ENCODE results near the gene ADAMTS9. TPM values are rescaled to one million over a fixed set of nuclear protein-coding genes. Genes with fewer than 3 reads are reported as not detected.

The ADAMTS9 gene
- total and polyA plus RNA-seq, 2 of the 13 experiments (the other 11 are each of a cell fraction or from before 2014, with no cell fraction given), result 0.02 to 0.09 TPM

- no peaks in the 10 kb centered on the region for H3K9me3 ChIP-seq (ENCODE audit: low read length)
- 96% methylated on average over 5 of the region's 5 CpGs for WGBS (ENCODE audit: low lambda C conversion rate)
- H3K27me3 ChIP-seq (ENCODE audit: control insufficient read depth in 1 of 2, insufficient read depth in 2 of 2, low read length in 2 of 2), result no peaks in the 10 kb centered on the region
- no peak overlapping the region for H3K4me3 ChIP-seq (replicated peaks in 1 of 3; ENCODE audit: insufficient read depth in 1 of 3, low read depth in 2 of 3, low read length in 3 of 3)
- ChIA-PET POLR2A (no interaction called here), CTCF (ENCODE audit: low intra/inter-chr PET ratio, low total read pairs) (no interaction called here)
- no peak overlapping the region for H3K9ac ChIP-seq (ENCODE audit: insufficient read depth, low read depth, low read length)
- no TSS peak for BruUV-seq (replicated peaks)
- no peak for DNase-seq (ENCODE audit: low spot score)
- no peak overlapping the region for H3K27ac ChIP-seq (ENCODE audit: extremely low read length, insufficient read depth, low read length)
- no peaks in the 10 kb centered on the region for H4K20me1 ChIP-seq (ENCODE audit: insufficient read depth, low read length)
- FAIRE-seq, result no peak
- no peaks in the 10 kb centered on the region for H3K36me3 ChIP-seq (replicated peaks in 1 of 2; ENCODE audit: control insufficient read depth in 1 of 2, insufficient read depth in 2 of 2, low read length in 2 of 2)
- no peak overlapping the region for H2AFZ ChIP-seq (ENCODE audit: low read length)
- peaks cover 15% of the 10 kb centered on the region for H3K4me1 ChIP-seq (ENCODE audit: insufficient read depth, low read length)
- intact Hi-C loops (cut with micrococcal nuclease; ENCODE audit: unreplicated experiment) (no loop called here), in situ Hi-C loops (cut with HindIII; ENCODE audit: extremely low pct_ligation_motif_present, low pct_unique_long_range_greater_than_20kb) (no loop called here)
- no peak overlapping the region for H3K4me2 ChIP-seq (ENCODE audit: low read depth, low read length)
- no peak for ATAC-seq
- no peak for TF ChIP-seq ZNF430 (CRISPR knock-in tag; IDR thresholded peaks at IDR 0.05)
- TF ChIP-seq ZNF124 (CRISPR knock-in tag; IDR thresholded peaks at IDR 0.05), result no peak
- no peak for TF ChIP-seq CBX5 (CRISPR knock-in tag; IDR thresholded peaks at IDR 0.05; ENCODE audit: borderline replicate concordance)
- no peak for TF ChIP-seq ZNF615 (CRISPR knock-in tag; IDR thresholded peaks at IDR 0.05; ENCODE audit: borderline replicate concordance)
- peak; percentile 66 to 87 for TF ChIP-seq MAFK (conservative IDR thresholded peaks at IDR 0.05 in 1 of 2, IDR thresholded peaks at IDR 0.05 in 1 of 2; ENCODE audit: low read length in 2 of 2)
- TF ChIP-seq ZNF329 (CRISPR knock-in tag; IDR thresholded peaks at IDR 0.05; ENCODE audit: low read depth), result no peak
- peak; percentile 78 for TF ChIP-seq MAFF (IDR thresholded peaks at IDR 0.05; ENCODE audit: low read depth, low read length)
- TF ChIP-seq HMG20B (CRISPR knock-in tag; conservative IDR thresholded peaks at IDR 0.05), result no peak
- no peaks in the 10 kb centered on the region for H3K79me2 ChIP-seq (ENCODE audit: insufficient read depth, low read length)
Measured at GRCh38 chr3:64627042-64627441, 60.8 kb downstream of the ADAMTS9 start.

GRCh38 chr3:64625381-64625780, 62.4 kb downstream of the ADAMTS9 start:
- no peak overlapping the region for H2AFZ ChIP-seq (ENCODE audit: low read length)
- intact Hi-C loops (cut with micrococcal nuclease; ENCODE audit: unreplicated experiment), result no loop called here
- no peak for TF ChIP-seq ZNF160 (CRISPR knock-in tag; IDR thresholded peaks at IDR 0.05)
- TF ChIP-seq KLF15 (CRISPR knock-in tag; IDR thresholded peaks at IDR 0.05; ENCODE audit: borderline replicate concordance), result no peak
- TF ChIP-seq ZMYM2 (CRISPR knock-in tag; IDR thresholded peaks at IDR 0.05), result no peak
- TF ChIP-seq GPN1 (CRISPR knock-in tag; IDR thresholded peaks at IDR 0.05; ENCODE audit: borderline replicate concordance), result no peak
- TF ChIP-seq MNT (IDR thresholded peaks at IDR 0.05), result no peak
- TF ChIP-seq ISX (CRISPR knock-in tag; conservative IDR thresholded peaks at IDR 0.05), result no peak
- TF ChIP-seq ZFP90 (CRISPR knock-in tag; IDR thresholded peaks at IDR 0.05; ENCODE audit: borderline replicate concordance), result no peak
- no peak for TF ChIP-seq ZFAT (CRISPR knock-in tag; conservative IDR thresholded peaks at IDR 0.05)
- TF ChIP-seq CBX5 (CRISPR knock-in tag; IDR thresholded peaks at IDR 0.05; ENCODE audit: borderline replicate concordance), result no peak
- no peak for TF ChIP-seq YY1 (IDR thresholded peaks at IDR 0.05; ENCODE audit: insufficient read depth, insufficient replicate concordance, low read depth, low read length)
- no peak for TF ChIP-seq ZNF761 (CRISPR knock-in tag; conservative IDR thresholded peaks at IDR 0.05)
- no peak for TF ChIP-seq ISL2 (CRISPR knock-in tag; IDR thresholded peaks at IDR 0.05)
- no peak for TF ChIP-seq HDAC6 (IDR thresholded peaks at IDR 0.05; ENCODE audit: low read depth, low read length)
- TF ChIP-seq ZNF7 (CRISPR knock-in tag; IDR thresholded peaks at IDR 0.05), result no peak
- POLR2A ChIA-PET, result no interaction called here
- no peaks in the 10 kb centered on the region for H3K27me3 ChIP-seq (ENCODE audit: control insufficient read depth in 1 of 2, insufficient read depth in 2 of 2, low read length in 2 of 2)
- no peak overlapping the region for H3K9ac ChIP-seq (ENCODE audit: insufficient read depth, low read depth, low read length)
- no peak for ATAC-seq
- no peak overlapping the region for H3K27ac ChIP-seq (ENCODE audit: extremely low read length, insufficient read depth, low read length)
- H3K36me3 ChIP-seq (replicated peaks in 1 of 2; ENCODE audit: control insufficient read depth in 1 of 2, insufficient read depth in 2 of 2, low read length in 2 of 2), result no peaks in the 10 kb centered on the region
- H3K4me2 ChIP-seq (ENCODE audit: low read depth, low read length), result no peak overlapping the region
- H3K4me1 ChIP-seq (ENCODE audit: insufficient read depth, low read length), result peaks cover 15% of the 10 kb centered on the region
- DNase-seq (ENCODE audit: low spot score), result no peak
- FAIRE-seq, result no peak
- CTCF ChIA-PET (ENCODE audit: low intra/inter-chr PET ratio, low total read pairs), result no interaction called here
- no peaks in the 10 kb centered on the region for H3K79me2 ChIP-seq (ENCODE audit: insufficient read depth, low read length)
- 67% methylated on average over 1 of the region's 1 CpG for WGBS (ENCODE audit: low lambda C conversion rate)
- no peak overlapping the region for H3K4me3 ChIP-seq (replicated peaks in 1 of 3; ENCODE audit: insufficient read depth in 1 of 3, low read depth in 2 of 3, low read length in 3 of 3)
- no TSS peak for BruUV-seq (replicated peaks)
- in situ Hi-C loops (cut with HindIII; ENCODE audit: extremely low pct_ligation_motif_present, low pct_unique_long_range_greater_than_20kb), result no loop called here
- H3K9me3 ChIP-seq (ENCODE audit: low read length), result no peaks in the 10 kb centered on the region
- no peaks in the 10 kb centered on the region for H4K20me1 ChIP-seq (ENCODE audit: insufficient read depth, low read length)
